Stimulated activated CD8-positive, alpha-beta memory T cell treated with anti-CD3 and anti-CD28 coated beads, Interleukin-2, amount 100 ng/mL, for 1 hour (primary cell): Measurements from ENCODE around the gene ETF1.
"Not testable (repeated sequence)": the region's sequence is repeated elsewhere in the genome, so short reads cannot be mapped to it uniquely, and the experiment has no call there.

Experiments
- DNase-seq, 2 donors: peaks; one replicate each; pipeline ENCODE4 v3.0.0-alpha.2; 2020; ENCODE audit warnings: low read depth in 2 of 2

ETF1 gene

DNA sequence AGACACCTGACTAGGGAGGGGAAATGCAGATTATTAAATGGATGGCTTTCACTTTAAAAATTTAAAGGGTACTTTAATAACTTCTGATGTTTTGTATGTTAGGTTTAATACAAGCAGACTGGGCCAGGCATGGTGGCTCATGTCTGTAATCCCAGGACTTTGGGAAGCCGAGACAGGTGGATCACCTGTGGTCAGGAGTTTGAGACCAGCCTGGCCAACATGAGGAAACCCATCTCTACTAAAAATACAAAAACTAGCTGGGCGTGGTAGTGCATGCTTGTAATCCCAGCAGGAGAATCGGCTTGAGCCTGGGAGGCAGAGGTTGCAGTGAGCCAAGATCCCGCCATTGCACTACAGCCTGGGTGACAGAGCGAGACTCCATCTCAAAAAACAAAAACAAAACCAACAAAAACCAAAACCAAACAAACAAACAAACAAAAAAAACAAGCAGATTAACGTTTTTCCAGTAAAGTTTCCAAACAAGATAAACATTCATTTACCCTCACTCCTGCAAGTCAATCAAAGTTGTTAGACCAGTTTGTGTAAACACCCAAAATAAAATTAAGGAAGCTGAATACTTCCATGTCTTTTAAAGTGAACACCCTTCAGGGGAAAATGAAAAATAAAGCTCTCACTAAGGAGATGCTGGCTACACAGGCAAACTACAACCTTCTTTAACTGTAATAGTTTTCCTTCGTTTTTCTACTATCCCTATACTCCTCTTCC is 14.1 kb downstream of the ETF1 start:
- DNase-seq: no peak

DNA sequence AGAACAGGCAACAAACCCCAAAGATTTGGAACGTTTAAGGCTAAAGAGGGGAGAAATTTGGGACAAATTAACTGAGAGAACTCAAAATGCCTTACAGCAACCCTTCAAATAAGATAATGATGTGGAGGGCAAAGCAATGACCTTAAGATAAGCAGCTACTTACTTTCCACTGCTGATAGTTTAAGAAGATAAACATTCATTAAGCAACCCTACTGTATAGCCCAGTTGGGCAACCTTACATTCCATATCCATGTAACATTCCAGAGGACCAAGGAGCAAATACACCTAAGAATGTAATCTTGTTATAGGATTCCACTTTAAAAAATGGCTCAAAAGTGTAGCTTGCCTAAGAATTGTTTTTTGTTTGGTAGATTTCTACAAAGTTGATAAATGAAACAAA is 14.8 kb downstream of the ETF1 start:
- no peak for DNase-seq

DNA sequence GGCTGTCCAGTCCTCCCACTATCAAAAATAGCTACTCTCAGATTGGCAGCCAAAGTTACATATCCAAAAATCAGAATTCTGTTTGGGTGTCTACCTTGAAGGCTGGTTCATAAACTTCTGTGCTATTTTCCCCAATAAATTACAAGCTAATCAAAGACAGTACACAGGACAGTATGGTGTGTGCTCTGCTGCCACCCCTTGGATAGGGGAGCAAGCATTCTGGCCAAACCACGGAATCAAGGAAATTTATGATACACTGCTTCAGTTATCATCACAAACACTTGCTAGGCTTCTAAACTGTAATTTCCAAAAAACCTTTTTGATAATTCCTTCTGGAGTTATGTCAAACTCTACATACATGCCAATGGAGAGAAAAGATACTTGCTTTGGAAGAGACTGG is 15.9 kb downstream of the ETF1 start:
- no peak for DNase-seq

DNA sequence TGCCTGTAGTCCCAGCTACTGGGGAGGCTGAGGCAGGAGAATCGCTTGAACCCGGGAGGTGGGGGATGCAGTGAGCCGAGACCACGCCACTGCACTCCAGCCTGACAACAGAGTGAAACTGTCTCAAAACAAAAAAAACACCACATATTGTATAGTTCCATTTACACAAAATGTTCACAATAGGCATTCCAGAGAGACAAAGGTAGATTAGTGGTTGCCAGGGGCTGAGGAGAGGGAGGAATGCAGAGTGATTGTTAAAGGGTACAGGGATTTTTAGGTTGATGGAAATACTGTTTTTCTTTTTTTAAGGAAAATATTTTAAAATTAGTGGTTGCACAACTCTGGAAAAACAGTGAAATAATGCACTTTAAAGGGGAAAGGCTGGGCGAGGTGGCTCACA is 19.6 kb downstream of the ETF1 start:
- no peak for DNase-seq

DNA sequence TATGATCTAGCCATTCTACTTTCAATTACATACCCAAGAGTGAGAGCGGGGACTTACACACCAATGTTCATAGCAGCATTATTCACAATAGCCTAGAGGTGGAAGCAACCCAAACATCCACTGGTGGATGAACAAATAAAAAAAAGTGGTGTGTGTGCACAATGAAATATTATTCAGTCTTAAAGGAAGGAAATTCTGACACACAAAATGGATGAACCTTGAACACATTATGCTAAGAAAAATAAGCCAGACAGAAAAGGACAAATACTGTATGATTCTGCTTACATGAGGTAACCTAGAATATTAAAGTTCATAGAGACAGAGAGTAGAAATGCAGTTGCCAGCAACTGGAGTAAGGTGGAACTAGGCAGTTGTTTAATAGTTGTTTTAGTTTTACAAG is 22.1 kb downstream of the ETF1 start:
- DNase-seq: no peak

DNA sequence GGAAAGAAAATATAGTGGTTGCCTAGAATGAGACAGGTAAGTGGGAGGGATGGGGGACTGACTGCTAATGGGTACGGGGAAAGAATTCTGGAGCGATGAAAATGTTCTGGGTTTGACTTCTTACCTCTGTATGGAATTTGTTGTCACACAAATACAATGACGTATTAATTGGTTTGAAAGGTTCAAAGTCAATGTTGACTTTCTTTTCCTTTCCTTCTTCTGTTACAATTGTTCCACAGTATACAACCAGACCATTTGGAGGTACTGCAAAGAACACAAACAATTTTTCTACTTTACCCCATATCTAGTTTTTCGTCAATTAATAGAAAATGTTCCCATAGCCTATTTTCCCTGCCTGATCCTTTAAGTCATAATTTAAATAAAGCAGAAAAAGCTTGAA is 25.6 kb downstream of the ETF1 start:
- no peak for DNase-seq

DNA sequence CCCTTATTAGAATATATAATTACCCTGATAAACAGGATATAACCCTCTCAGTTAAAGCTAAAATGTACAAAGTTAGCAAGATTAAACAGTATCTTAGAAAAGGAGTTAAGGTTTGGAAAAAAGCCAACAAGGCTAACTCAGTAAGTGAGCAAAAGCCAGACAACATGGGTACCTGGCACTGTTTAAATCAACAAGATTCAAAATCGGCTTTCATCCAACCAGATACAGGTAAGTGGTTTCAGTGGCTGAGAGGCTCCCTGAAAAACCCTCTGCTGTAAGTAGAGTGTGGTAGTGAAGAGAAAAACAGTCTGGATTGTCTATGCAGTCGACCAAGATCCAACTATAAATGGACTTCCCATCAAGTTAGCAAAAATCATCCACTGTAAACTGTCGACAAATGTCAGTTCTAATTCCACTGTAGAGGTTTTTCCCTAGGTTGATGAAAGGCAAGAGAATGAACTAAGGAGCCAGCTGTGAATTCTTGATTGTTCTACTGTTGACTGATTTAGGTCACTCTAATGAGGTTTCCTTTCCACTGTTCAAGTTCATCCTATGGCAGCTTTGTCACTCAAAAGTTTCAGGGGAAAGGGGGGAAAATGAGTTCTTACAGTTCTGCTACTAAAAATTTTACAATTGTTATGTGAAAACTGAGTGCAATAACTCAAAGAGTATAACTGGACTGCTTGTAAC is 27.3 kb downstream of the ETF1 start:
- DNase-seq: no peak

DNA sequence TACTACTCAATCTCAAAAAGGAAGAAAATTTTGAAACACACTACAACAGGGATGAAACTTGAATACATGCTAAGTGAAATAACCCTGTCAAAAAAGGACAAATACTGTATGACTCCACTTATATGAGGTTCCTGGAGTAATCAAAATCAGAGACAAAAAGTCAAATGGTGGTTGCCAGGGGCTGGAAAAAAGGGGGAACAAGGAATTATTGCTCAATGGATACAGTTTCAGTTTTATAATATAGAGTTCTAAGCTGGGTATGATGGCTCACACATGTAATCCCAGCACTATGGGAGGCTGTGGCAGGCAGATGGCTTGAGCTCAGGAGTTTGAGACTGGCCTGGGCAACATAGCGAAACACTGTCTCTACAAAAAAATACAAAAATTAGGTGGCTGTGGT is 29.0 kb downstream of the ETF1 start:
- no peak for DNase-seq

DNA sequence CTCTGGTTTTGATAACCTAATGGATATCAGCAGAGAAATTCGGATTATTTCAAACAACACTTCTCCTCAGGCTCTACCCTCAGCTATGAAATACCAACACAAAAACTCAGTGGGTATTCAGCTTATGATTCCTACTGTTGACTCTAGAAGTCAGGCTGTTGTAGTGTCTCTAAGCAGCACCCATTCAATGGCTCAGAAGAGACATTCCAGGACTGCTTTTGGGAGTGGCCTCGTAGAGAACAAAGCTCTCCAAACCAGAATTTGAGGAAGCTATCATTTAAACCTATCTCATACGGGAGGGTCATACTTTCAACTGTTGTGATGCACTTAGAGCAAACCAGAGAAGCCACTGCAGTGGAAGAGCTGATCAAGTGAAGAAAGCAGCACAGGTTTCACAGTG is 34.1 kb downstream of the ETF1 start:
- DNase-seq: no peak

DNA sequence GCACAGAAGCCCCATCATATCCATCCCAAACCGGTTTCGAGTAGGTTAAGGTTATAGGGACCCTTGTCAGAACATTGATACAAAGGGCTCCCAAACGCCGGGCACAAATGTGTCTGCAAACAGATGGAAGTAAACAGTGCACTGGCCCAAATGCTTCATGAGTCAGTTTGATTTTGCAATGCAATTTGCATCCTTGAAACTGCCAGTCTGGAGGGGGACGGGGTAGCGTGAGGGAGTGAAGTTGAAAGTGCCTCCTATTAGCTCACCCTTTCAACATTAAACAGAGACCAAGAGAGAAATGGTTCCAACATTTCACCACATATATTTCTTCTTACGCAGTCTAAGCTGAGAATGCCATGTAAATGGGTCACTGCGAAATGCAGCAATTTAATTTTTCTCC is 35.6 kb downstream of the ETF1 start:
- not testable (repeated sequence) for DNase-seq

DNA sequence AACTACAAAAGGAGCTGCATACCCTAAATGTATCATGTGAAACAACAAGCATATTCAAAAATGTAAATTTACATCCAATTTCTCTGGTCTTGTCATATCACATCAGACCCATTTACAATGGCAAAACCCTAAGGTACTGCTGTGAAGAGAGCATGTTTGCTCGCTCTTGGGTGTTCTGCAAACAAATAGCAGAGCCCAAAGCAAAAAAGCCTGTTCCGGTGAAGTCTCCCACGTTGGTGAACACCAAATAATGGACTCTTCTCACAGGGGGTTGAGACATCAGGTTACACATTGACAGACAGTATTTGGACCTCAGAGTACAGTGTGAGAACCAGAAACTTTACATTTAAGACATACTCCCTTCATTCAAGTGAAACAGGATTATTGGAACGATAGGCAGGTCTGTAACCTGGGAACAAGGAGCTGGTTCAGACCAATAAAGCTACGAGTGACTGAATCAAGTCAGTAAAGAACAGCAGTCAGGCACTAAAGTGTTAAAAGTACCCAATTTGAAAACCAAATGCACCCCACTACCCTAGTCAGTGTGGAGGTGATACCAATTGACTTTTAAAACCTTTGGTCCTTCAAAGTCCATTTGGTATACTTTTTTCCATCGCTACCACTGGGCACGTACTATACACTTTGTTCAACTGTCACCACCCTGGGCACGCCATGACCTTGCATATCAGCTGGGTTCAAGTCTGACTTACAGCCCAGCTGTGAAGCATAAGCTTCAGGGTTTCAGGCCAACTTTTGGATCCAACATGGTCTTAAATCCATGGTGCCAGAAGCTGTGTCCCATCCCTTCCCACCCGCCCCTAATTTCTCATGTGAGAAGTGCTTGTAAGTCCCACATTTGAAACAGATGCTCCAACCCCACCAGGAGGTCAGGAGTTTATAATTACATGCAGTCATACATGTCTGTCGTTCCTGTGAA is 36.4 kb downstream of the ETF1 start:
- no peak for DNase-seq

DNA sequence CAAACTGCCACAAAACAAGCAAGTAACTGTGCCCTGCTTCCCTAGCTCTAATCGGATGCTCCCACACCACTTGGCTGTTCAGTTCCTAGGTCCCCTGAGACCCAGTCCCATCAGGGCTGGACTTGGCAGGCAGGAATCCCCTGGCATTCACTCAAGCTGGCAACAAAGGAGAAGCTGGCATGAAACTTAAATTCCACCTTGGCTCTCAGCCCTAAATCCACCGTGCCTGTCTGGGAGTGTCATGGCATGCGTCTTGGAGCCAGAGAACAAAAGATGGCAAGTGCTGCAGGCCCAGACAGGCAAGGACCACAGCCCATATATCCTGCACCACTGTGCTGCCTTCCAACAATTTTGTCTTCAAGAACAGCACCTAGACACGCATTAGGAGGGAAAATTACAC is 38.2 kb downstream of the ETF1 start:
- DNase-seq: no peak

DNA sequence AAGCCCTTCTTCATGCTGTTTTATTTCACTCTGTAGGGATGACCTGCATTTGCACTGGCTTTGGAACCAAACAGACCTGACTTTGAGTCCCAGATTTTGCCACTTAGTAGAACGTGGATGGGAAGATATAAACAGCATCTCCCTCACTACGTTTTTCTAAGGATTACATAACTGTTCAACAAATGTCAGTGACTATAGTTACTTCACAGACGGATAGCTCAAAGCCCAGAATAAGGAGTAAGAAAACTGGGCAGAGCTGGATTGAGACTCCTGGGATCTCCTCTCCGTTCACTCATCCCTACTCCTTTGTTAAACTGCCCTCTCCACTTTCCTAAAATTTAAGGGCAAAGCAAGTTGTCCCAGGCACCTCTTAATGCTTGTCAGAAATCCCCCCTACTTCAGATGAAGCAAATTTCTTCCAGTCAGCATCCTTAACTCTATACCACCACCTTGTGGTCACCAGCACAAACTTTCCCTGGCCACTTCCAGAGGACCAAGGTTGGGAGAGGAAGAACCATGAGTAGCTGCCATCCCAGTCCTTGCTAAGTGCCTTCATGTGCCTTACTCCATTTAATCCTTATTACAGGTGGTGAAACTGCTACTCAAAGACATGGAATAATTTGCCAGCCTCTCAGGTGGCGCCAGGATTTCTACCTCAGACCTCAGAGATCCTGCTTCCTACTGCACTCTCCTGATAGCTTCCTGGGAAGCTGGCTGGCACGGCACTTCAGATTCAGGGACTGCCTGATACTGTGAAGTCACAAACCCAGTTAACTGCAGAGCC is 39.4 kb downstream of the ETF1 start:
- DNase-seq: no peak

DNA sequence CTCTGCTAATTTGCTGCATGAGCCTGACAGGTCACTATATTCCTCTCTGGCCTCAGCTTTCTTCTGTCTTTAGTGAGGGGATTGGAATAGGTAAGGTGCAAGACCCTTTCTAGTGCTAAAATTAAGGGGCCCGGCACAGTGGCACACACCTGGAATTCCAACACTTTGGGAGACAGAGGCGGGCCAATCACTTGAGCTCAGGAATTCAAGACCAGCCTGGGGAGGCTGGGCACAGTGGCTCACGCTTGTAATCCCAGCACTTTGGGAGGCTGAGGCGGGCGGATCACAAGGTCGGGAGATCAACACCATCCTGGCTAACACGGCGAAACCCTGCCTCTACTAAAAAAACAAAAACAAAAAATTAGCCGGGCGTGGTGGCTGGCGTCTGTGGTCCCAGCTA is 40.5 kb downstream of the ETF1 start:
- no peak for DNase-seq

DNA sequence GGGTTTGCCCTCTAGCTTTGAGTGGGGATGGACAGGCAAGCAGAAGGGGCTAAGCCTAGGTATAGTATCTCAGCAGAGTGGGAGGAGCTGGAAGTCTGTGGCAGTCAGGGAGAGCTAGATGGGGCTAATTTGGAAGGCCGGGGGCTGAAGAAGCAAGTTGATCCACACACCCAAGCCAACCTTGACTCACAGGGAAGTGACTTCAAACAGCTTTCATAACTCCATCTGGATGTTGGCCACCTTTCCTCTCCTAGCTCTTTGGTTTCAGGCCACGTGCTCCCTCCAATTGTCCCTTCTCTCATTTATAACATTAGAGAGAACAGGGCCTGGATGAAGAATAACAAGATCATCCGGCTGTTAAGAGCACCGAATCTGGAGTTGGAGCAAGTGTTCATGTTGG is 40.9 kb downstream of the ETF1 start:
- DNase-seq: no peak

DNA sequence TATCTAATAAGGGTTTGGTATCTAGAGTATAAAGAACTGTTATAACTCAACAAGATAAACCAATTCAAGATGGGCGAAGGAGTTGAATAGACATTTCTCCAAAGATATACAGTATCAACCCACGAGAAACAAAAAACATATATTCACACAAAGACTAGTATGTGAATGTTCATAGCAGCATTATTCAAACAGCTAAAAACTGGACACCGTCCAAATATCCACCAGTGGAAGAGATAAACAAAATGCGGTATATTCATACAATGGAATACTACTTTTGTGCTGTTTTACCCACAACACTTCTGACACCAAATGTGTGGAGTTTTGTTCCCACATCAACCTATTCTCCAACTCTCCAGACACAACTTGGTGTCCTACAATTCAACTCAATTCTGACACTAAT is 44.7 kb downstream of the ETF1 start:
- DNase-seq: no peak

DNA sequence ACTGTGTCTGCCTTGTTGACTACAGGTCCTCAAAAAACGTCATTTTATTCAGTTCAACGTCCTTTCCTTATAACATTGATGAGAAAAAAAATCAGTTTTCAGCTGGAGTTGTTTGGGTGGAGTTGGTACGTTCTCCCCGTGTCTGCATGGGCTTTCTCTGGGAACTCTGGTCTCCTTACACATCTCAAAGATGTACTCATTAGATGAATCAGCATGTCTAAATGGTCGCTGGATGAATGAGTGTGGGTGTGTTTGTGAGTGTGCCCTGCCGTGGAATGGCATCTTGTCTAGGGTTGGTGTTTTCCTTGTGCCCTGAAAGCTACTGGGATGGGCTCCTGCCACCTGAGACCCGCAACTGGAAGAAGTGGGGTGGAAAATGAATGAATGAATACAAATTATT is 47.7 kb downstream of the ETF1 start:
- no peak for DNase-seq

DNA sequence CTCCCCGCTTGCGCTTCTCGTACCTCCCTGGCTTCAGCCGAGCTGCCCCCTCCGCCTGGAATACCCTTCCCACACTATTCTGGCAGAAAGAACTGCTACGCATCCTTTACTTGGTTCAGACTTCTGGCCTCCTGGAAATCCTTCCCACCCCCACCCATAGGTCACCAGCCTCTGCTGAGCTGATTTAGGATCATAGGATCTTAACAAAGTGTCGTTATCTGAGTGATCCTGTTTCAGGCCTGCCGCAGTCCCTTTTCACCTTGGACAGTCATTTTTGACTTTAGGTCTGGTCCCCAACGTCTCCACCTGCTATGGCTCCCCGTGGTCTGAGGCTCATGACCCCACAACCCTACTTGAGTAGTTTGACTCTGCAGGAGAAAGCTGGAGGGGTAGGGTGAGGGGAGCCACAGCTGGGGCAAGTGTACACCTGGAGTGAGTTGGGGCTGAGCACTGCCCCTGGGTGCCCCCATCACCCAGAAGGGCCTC is 50.4 kb downstream of the ETF1 start:
- no peak for DNase-seq

DNA sequence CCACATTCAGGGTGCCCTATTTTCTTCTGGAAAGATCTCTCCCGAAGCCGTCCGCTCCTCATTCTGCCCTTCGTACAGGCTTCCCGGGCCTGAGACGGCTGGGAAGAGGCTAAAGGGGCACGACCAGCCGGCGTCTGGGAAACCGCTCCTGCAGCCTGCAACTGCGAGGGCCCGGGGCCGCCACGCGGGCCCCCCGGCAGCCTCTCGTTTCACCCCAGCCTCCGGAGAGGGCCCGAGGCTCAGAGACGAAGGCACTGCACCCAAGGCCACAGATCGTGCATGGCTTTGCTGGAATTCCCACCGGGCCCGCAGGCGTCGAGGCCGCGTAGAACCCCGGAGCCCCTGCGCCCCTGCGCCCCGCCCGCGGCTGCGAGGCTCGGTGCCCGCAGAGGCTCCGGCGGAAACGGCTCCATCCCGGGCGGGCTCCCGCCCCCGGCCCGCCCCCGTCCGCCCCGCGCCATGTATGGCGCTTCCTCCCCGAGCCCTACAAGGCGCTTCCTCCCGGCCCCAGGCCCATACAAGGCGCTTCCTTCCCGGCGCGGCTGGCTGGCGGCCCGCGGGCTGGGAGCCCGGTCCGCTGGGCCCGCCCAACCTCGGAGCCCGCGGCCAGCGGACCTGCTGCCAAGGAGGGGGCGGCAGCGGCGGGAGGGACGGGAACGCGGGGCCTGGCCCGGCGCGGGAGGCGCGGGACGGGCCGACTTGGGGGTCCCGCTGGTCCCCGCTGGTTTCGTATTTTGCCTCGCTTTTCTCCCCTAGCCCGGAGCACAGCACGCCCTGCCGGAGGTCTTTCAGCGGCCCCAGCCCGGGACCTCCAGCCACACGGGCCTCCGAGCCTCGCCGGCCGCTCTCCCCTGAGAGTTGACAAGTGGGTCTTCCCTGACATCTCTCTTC is 51.1 kb downstream of the ETF1 start:
- peak; percentile 69 to 75 for DNase-seq

DNA sequence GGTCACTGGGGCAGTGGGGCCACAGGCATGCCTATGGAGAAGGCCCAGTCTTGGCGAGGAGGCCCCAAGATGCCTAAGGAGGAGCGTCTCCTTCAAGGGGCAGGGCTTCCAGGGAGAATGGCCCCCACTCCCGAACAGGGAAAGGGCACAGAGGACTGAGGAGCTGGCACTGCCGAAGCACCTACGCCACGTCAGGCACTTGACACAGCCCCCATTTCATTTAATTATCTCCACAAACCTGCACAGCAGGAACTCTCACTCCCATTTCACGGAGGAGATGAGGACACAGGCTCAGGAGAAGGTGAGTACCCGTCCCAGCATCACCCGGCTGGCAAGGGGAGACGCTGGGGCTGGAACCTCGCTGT is 51.8 kb downstream of the ETF1 start:
- DNase-seq: no peak
